Adrenal gland (tissue), 5 donors: ENCODE results near the gene ZBTB7C.

Experiments used
- POLR2A ChIP-seq, 2 donors: fragments of 450-650 bp; IDR thresholded peaks; one replicate each; pipeline ENCODE4 v1.6.1; 2017; ENCODE audit warnings: antibody characterized with exemption in 2 of 2, mild to moderate bottlenecking in 2 of 2, moderate library complexity in 1 of 2
- TF ChIP-seq, protein P1 (sequence below), 6 experiments: fragments of 450-650 bp in 4 of 6; fragments of 200-600 bp in 2 of 6; sonication (generic) in 1 of 6; IDR thresholded peaks; 1 replicate in 5 of 6; 2 replicates in 1 of 6; pipeline versions ENCODE4 v1.5.1 to v1.8.0; 2016 to 2021; ENCODE audit warnings: antibody characterized with exemption in 6 of 6, mild to moderate bottlenecking in 2 of 6, moderate library complexity in 1 of 6
- donor health status: DM: no; HTN: no; CAD: no.

GRCh38 chr18:48031641-48032040 is 377.5 kb downstream of the ZBTB7C start:
- TF ChIP-seq, protein P1, sequence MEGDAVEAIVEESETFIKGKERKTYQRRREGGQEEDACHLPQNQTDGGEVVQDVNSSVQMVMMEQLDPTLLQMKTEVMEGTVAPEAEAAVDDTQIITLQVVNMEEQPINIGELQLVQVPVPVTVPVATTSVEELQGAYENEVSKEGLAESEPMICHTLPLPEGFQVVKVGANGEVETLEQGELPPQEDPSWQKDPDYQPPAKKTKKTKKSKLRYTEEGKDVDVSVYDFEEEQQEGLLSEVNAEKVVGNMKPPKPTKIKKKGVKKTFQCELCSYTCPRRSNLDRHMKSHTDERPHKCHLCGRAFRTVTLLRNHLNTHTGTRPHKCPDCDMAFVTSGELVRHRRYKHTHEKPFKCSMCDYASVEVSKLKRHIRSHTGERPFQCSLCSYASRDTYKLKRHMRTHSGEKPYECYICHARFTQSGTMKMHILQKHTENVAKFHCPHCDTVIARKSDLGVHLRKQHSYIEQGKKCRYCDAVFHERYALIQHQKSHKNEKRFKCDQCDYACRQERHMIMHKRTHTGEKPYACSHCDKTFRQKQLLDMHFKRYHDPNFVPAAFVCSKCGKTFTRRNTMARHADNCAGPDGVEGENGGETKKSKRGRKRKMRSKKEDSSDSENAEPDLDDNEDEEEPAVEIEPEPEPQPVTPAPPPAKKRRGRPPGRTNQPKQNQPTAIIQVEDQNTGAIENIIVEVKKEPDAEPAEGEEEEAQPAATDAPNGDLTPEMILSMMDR (IDR thresholded peaks at IDR 0.05): no peak
- no peak for TF ChIP-seq POLR2A (IDR thresholded peaks at IDR 0.05)
